ENCODE data around the gene CNDP1.
"Not testable (repeated sequence)": the region's sequence is repeated elsewhere in the genome, so short reads cannot be mapped to it uniquely, and the experiment has no call there.

Gene CNDP1

GRCh38 chr18:74562131-74562730 lies 27.9 kb downstream of the CNDP1 start:
- no peak for TF ChIP-seq CTCF (IDR thresholded peaks at IDR 0.05; ENCODE audit: control extremely low read depth, extremely low read depth, low read depth, missing control alignments)
- no peak for DNase-seq (ENCODE audit: extremely low spot score)
- CTCF ChIA-PET: interaction anchor here (1.0 to 3.0 kb wide), 2 partner anchors 11 to 12 kb away, joined by 3 to 11 read pairs; no protein-coding TSS in a partner anchor
- POLR2A ChIA-PET: no interaction called here

GRCh38 chr18:74562775-74563174 lies 28.5 kb downstream of the CNDP1 start:
- POLR2A ChIA-PET: no interaction called here
- no peak for TF ChIP-seq CTCF (IDR thresholded peaks at IDR 0.05; ENCODE audit: control extremely low read depth, extremely low read depth, low read depth, missing control alignments)
- CTCF ChIA-PET: no interaction called here
- DNase-seq (ENCODE audit: extremely low spot score): no peak

GRCh38 chr18:74563999-74564398 lies 29.7 kb downstream of the CNDP1 start:
- DNase-seq (ENCODE audit: extremely low spot score): no peak
- ChIA-PET CTCF (interaction anchor here (1.0 to 1.2 kb wide), 3 partner anchors 8 to 12 kb away, joined by 3 to 11 read pairs (median 3); no protein-coding TSS in a partner anchor), POLR2A (no interaction called here)
- TF ChIP-seq CTCF (IDR thresholded peaks at IDR 0.05; ENCODE audit: control extremely low read depth, extremely low read depth, low read depth, missing control alignments): no peak

- DNase-seq (ENCODE audit: extremely low spot score); POLR2A ChIA-PET; CTCF ChIA-PET: not testable (repeated sequence)
These were observed 30.9 kb downstream of the CNDP1 start for GRCh38 chr18:74565164-74565563.

GRCh38 chr18:74565993-74566392 lies 31.7 kb downstream of the CNDP1 start:
- CTCF ChIA-PET; POLR2A ChIA-PET; DNase-seq (ENCODE audit: extremely low spot score): not testable (repeated sequence)

GRCh38 chr18:74567822-74568221 lies 33.5 kb downstream of the CNDP1 start:
- ChIA-PET CTCF (interaction anchor here (0.8 to 2.0 kb wide), 4 partner anchors 9 to 20 kb away, joined by 3 to 10 read pairs (median 4); no protein-coding TSS in a partner anchor), POLR2A (no interaction called here)
- no peak for DNase-seq (ENCODE audit: extremely low spot score)
- TF ChIP-seq CTCF (IDR thresholded peaks at IDR 0.05; ENCODE audit: control extremely low read depth, extremely low read depth, low read depth, missing control alignments): no peak

GRCh38 chr18:74569401-74569800 lies 35.1 kb downstream of the CNDP1 start:
- CTCF ChIA-PET: interaction anchor here (1.5 to 2.0 kb wide), 2 partner anchors 16 to 17 kb away, joined by 3 to 10 read pairs; no protein-coding TSS in a partner anchor

More at GRCh38 chr18:74569401-74569800, 35.1 kb downstream of the CNDP1 start:
- POLR2A ChIA-PET: no interaction called here
- DNase-seq (ENCODE audit: extremely low spot score): no peak
- no peak for TF ChIP-seq CTCF (IDR thresholded peaks at IDR 0.05; ENCODE audit: control extremely low read depth, extremely low read depth, low read depth, missing control alignments)
